Ovary (tissue), 3 donors: ENCODE measurements around the gene RETN.

ENCODE experiments used
- EP300 ChIP-seq: sonication (generic); formaldehyde crosslinking; IDR thresholded peaks from one replicate; pipeline ENCODE4 v1.6.1; 2017; ENCODE audit warnings: antibody characterized with exemption
- POLR2A ChIP-seq: fragments of 450-650 bp; IDR thresholded peaks from one replicate; pipeline ENCODE4 v1.6.1; 2017; ENCODE audit warnings: antibody characterized with exemption, mild to moderate bottlenecking, moderate library complexity
- TF ChIP-seq, protein P1 (sequence below), 3 donors: fragments of 450-650 bp in 2 of 3; fragments of 200-600 bp in 1 of 3; IDR thresholded peaks; one replicate each; pipeline versions ENCODE4 v1.5.1 to v1.8.0; 2016 to 2022; ENCODE audit warnings: antibody characterized with exemption in 3 of 3, mild to moderate bottlenecking in 1 of 3
- donor health status: DM: no; HTN: no; CAD: no.

DNA sequence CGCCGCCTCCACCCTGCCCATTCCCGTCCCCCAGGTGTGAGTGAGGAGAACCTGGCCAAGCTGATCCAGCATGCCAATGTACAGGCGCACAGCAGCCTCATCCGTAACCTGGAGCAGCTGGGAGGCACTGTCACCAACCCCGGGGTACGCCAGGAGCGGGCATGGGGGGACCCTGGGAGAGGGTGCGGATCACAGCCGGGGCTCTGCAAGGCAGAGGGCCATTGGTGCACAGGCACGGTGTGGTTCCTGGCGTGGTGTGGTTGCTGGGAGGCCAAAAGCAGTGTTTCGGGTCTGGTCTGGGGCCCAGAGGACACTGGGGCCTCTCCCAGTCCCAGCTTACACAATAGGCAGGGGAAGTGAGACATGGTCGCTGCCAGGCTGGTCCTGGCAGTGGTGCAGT is 23.7 kb upstream of the RETN start:
- TF ChIP-seq, protein P1, sequence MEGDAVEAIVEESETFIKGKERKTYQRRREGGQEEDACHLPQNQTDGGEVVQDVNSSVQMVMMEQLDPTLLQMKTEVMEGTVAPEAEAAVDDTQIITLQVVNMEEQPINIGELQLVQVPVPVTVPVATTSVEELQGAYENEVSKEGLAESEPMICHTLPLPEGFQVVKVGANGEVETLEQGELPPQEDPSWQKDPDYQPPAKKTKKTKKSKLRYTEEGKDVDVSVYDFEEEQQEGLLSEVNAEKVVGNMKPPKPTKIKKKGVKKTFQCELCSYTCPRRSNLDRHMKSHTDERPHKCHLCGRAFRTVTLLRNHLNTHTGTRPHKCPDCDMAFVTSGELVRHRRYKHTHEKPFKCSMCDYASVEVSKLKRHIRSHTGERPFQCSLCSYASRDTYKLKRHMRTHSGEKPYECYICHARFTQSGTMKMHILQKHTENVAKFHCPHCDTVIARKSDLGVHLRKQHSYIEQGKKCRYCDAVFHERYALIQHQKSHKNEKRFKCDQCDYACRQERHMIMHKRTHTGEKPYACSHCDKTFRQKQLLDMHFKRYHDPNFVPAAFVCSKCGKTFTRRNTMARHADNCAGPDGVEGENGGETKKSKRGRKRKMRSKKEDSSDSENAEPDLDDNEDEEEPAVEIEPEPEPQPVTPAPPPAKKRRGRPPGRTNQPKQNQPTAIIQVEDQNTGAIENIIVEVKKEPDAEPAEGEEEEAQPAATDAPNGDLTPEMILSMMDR (IDR thresholded peaks at IDR 0.05): no peak
- TF ChIP-seq EP300 (no peak), POLR2A (no peak)
